M059J (cell line): ENCODE data around the gene TTLL10. TPM values are rescaled to one million over a fixed set of nuclear protein-coding genes. Genes with fewer than 3 reads are reported as not detected.

Experiments
- DNase-seq: peaks from one replicate; pipeline ENCODE4 v3.0.0-alpha.2; 2012; ENCODE audit warnings: low read depth
- total RNA-seq: library from RNA; depleted of rRNA; stranded (reverse); fragments of >200 nt; shearing (Covaris generic); gene quantifications from 2 replicates; pipeline ENCODE4 v1.2.3, GENCODE V29; 2014

Gene TTLL10
- total RNA-seq, 1 experiment from 2014 or later = not detected

GRCh38 chr1:1157914-1158710 lies 15.6 kb upstream of the TTLL10 start:
- peak; percentile 40 for DNase-seq

DNA sequence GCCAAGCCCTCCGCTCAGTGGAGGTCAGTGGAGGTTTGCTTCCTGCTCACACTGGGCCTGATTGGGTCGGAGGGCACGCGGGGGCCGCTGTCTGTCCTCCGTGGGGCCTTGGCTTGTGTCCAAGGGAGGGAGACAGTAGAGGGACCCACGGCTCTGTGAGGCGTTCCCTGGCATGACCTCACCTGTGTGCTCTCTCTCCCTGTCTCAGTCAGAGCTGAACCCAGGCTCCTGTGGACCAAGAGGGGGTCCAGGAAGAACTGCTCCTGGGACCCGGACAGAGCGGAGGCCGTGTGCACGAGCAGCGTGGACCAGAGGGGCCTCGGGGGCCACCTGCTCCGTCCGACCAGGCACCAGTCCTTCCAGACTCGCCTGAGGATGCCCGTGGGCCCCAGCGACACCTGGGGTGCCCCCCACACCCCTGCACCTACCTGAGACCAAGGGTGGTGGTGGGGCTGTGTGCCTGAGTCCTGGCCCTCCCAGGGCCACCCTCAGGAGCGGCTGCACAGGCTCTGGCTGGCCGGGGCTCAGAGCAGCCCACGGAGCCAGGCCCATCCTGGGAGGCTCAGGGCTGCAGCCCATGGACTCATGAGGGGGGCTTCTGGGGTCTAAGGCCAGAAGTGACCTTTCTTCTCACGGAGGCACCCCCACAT lies 13.3 kb upstream of the TTLL10 start:
- DNase-seq = no peak

- DNase-seq = no peak
Measured at GRCh38 chr1:1161078-1161682, 12.5 kb upstream of the TTLL10 start.

GRCh38 chr1:1161683-1162079 lies 12.0 kb upstream of the TTLL10 start:
- no peak for DNase-seq

- no peak for DNase-seq
Measured at GRCh38 chr1:1162597-1163537, 10.8 kb upstream of the TTLL10 start.

GRCh38 chr1:1163538-1164070 lies 10.1 kb upstream of the TTLL10 start:
- no peak for DNase-seq

GRCh38 chr1:1164361-1164700 lies 9.3 kb upstream of the TTLL10 start:
- no peak for DNase-seq

DNA sequence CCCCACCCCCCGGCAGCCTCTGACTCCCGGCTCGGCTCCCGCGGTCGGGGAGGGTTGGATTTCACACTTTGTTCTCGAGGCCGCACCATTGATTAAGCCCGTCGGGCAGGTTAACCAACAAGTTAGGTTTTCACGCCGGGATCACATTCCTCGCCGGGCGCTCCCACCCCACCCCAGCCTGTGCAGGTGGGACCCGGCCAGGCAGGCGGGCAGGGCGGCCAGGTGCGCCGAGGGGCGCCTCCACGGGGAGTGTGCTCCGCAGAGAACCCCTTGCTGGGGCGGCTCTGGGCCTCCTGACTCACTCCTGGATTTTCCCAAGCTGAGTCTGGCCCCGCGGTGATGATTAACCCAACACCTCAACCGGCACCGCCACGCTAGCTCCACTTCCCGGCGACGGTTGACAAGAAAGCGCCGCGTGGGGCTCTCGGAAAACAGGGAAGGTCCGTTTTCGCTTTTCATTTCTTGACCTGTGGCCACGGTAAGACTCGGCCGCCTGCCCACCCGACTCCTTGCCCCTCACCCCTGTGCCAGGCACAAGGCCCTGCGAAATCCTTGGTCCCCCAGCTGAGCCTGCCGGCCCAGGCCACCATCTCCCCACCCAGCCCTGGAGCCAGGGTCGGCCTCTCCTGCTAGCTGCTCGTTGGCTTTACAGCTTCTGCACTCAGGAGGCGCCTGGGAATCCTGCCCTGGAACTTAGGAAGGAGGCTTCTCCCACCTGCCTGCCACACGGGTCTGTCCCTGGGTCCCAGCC lies 8.8 kb upstream of the TTLL10 start:
- no peak for DNase-seq

DNA sequence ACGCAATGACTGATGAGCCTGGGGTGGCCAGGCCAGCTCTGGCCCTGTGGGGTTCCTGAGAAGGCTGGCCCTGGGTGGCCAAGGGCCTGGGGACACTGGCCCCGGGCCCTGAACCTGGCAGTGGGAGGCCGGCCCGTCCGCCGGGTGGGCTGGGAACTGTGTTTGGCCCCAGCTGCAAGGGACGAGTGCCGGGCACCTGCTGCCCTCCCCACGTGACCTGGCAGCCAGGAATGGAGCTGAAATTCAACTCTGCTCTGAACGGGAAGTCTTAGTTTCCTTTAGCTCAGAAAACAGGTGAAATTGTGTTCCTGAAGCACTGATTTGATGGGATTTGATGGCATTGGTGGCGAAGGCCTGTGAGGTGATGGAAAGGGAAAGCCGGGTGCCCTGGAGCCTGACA lies 8.2 kb upstream of the TTLL10 start:
- DNase-seq = no peak

DNA sequence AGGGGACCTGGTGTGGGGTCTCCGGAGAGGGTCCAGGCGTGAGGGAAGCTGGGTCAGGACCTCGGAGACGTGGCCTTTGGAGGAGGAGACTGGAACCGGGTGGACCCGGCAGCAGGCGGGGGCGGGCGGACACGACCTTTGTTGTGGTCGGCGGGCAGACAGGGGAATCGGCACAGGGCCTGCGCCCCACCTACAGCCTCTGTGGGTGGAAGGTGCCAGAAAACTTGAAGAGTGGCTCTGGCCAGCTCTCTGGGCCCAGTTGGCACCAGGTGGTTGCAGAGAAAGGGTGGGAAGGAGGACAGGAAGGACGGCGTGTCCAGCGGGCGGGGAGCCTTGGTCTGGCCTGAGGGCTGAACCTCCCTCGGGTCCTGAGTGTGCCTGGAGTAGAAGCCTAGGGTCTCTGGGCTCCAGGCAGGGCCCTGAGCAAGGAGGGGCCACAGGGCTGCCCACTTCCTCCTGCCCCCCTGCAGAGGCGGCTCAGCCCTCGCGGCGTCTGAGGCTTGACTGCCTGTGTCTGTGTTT lies 7.7 kb upstream of the TTLL10 start:
- DNase-seq = no peak

DNA sequence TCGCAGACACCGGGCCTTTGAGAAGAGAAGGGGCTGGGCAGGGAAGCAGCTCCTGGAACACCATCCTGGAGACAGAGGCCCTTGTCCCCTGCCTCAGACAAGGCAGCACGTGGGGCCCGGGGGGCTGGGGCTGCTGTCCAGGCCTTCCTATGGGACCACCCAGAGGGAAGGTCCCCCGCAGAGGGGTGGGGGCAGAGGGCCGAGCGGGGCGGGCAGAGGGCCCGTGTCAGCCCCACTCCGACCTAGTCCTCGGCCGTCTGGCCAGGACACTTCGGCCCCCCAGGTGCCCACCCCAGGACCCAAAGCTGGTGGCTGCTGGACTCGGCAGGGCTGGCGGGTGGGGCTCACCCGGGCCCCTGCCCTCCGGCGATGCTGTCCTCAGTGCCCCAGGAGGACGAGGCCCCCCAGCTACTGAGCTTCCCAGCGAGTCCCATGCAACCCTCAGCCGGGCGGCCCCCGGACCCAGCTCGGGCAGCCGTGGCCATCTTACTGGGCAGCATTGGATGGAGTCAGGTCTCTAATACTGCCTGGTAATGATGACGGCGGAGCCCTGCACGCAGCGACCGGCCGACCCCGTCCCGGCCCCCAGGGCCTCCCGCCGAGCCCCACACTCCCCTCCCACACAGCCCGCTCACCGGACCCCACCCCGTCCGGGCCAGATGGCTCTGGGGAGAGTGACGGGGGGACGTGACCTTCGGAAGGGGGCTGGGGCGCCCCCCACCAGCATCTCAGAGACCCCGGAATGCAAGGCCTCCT lies 6.9 kb upstream of the TTLL10 start:
- DNase-seq = no peak

- DNase-seq = no peak
Measured at GRCh38 chr1:1167398-1167821, 6.3 kb upstream of the TTLL10 start.

DNA sequence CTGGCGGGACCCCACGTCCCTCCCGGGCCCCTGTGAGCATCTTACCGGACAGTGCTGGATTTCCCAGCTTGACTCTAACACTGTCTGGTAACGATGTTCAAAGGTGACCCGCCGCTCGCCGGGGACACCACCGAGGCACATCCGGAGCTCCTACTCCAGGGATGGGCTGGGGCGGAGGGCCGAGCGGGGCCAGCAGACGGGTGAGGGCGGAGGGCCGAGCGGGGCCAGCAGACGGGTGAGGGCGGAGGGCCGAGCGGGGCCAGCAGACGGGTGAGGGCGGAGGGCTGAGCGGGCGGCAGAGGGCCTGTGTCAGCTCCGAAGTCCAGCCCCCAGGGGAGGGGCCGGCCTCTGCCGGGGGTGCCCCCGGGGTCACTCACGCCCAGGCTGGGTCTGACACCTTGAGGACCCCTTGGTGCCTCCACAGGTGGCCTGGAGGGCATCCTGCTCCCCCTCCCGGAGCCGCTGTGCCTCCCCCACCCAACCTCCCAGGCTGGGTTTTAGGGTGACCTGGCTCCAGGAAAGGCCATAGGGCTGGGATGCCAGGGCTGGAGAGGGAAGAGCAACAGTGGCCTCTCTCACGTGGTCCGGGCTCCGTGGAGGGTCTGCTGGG lies 5.7 kb upstream of the TTLL10 start:
- DNase-seq = no peak

DNA sequence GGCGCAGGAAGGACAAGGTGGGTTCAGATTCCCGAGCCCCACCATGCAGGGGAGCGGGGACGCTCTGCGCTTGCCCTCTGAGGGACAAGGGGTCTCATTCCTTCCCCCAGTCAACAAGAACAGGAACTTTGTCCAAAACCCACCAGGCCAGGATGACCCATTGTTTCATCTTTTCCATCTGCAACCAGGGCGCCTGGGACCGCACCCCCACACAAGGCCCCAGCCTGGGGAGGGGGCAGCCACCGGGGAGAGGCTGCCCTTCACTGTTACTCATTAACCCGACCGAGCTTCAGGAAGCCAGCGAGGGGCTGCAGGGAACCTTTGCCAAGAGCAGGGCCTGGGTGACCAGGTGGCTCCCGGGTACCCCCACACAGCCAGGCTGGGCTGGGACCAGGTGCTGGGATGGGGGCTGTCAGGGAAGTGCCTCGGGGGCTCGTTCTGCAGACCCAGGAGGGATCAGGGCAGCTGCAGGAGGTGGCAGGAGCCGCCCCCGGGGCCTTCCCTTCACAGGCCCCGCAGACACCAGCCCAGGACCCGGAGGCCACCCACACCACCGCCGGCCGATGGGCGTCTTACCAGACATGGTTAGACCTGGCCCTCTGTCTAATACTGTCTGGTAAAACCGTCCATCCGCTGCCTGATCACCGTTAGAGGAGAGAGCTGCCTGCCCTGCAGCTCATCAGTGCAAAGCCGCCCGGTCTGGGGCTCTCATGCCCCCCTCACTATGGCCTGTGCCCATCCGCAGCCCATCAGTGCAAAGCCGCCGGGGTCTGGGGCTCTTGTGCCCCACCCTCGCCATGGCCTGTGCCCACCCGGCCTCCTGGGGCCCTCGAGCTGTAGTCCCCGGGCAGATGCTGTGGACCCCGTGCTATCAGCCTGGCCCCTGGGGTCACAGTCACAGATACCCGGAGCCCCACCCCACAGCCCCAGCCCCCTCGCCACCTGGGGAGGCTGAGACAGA lies 4.9 kb upstream of the TTLL10 start:
- peak; percentile 16 for DNase-seq

GRCh38 chr1:1169429-1170214 lies 4.1 kb upstream of the TTLL10 start:
- no peak for DNase-seq

DNA sequence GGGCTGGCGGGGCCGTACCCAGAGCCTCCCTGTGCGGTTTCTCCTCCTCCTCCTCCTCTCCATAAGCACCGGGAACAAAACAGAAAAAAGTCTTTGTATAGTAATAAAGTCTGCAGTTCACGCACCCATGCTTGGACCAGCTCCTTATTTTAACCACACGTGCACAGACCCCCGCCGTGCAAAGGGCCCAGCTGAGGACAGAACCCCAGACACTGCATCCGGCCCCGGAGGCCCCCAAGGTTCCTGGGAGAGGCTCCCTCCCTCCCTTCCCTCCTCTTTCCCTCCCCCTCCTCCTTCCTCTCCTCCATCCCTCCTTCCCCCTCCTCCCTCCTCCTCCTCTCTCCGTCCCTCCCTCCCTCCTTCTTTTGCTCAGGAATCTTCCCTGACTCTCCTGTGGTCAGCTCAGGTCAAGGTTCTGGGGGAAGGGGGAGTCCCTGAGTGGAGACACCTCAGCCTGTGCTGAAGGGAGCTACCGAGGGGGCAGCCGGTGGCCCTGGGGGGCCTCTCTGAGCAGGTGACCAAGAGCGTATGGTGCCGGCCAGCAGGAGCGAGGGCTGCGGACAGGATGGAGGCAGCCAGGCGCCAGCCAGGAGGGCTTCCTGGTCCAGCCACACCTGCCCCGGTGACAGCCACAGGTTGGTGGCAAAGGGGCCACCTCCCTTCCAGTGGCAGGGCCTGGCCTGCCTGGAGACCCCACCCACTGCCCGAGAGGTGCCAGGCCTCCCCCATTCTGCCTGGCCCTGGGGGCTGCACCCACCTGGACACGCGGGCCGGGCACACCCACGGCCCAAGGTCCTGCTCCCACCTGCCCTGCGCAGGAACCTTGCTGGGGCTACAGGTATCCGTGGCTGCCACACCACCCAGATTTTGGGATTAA lies 3.2 kb upstream of the TTLL10 start:
- DNase-seq = no peak

DNA sequence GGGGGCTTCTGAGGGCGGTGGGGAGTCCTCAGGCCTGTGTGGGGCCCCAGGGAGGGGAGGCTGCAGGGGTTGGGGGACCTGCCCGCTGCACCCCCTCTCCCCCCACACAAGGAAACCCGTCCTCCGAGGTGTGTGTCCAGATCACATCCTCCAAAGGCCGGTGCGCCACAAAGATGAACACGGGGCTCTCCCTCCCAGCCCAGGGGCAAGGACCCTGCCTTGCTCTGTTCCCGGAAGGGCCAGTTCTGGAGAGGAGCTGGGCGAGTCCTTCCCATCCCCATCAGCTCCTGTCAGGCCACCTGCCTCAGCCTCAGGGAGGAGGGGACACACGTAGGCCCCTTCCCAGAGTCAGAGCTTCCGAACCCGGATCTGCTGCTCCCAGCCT lies 2.5 kb upstream of the TTLL10 start:
- DNase-seq = no peak
